GM18909 (cell line): ENCODE results near the gene FICD.

Experiments used
- ATAC-seq: cut with Tn5 transposase; IDR thresholded peaks from one replicate; pipeline ENCODE4 v1.9.1; 2021; ENCODE audit warnings: mild to moderate bottlenecking; ENCODE audit not compliant: unreplicated experiment, poor library complexity

FICD gene

GRCh38 chr12:108495823-108496579 lies 19.1 kb upstream of the FICD start:
- ATAC-seq: no peak

- ATAC-seq: no peak
Measured at GRCh38 chr12:108498136-108498535, 16.9 kb upstream of the FICD start.

GRCh38 chr12:108502922-108503321 lies 12.2 kb upstream of the FICD start:
- no peak for ATAC-seq

GRCh38 chr12:108505129-108505528 lies 9.9 kb upstream of the FICD start:
- no peak for ATAC-seq

GRCh38 chr12:108507971-108508642 lies 7.0 kb upstream of the FICD start:
- ATAC-seq: no peak

GRCh38 chr12:108509806-108510205 lies 5.3 kb upstream of the FICD start:
- ATAC-seq: no peak

GRCh38 chr12:108510836-108511235 lies 4.2 kb upstream of the FICD start:
- no peak for ATAC-seq

- no peak for ATAC-seq
Measured at GRCh38 chr12:108511633-108512540, 3.2 kb upstream of the FICD start.

- no peak for ATAC-seq
Measured at GRCh38 chr12:108514468-108514972, 557 bp upstream of the FICD start.

- ATAC-seq: no peak
Measured at GRCh38 chr12:108515916-108516315, 839 bp downstream of the FICD start.

- no peak for ATAC-seq
Measured at GRCh38 chr12:108516511-108517275, 1.6 kb downstream of the FICD start.

GRCh38 chr12:108517288-108518100 lies 2.4 kb downstream of the FICD start:
- ATAC-seq: no peak

- no peak for ATAC-seq
Measured at GRCh38 chr12:108518101-108518715, 3.1 kb downstream of the FICD start.

- no peak for ATAC-seq
Measured at GRCh38 chr12:108518716-108519496, 3.8 kb downstream of the FICD start.

GRCh38 chr12:108519558-108519957 lies 4.5 kb downstream of the FICD start:
- ATAC-seq: no peak

- ATAC-seq: no peak
Measured at GRCh38 chr12:108523365-108523764, 8.3 kb downstream of the FICD start.

- ATAC-seq: no peak
Measured at GRCh38 chr12:108525681-108526080, 10.6 kb downstream of the FICD start.
